HEK293T (cell line): ENCODE measurements around the gene TNIP2.

ENCODE experiments used
- ARNT ChIP-seq: fragments of 450-650 bp; IDR thresholded peaks from 2 replicates; pipeline ENCODE4 v1.6.1; 2017; ENCODE audit warnings: mild to moderate bottlenecking
- FOXM1 ChIP-seq: fragments of 450-650 bp; IDR thresholded peaks from 2 replicates; pipeline ENCODE4 v1.6.1; 2017; ENCODE audit warnings: mild to moderate bottlenecking, borderline replicate concordance
- SP1 ChIP-seq: fragments of 450-650 bp; IDR thresholded peaks from 2 replicates; pipeline ENCODE4 v1.6.1; 2017
- ZNF384 ChIP-seq: fragments of 450-650 bp; IDR thresholded peaks from 2 replicates; pipeline ENCODE4 v1.6.1; 2016

DNA sequence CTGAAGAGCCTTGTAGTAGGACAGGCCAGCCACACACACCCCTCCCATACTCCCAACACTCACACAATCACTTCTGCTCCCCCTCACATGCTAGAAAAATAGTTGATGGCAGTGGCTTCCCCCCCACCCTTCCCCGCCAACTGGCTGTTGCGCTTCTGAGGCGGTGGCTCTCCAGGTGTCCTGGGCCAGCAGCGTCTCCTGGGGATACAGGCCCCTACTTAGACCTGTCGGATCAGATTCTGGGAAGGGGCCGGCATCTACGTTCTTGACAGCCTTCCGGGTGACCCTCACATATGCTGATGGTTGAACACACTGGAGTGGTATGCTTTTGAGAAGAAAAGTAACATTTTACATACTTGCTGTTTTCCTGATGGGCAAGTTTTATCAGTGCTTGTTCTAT, 39.9 kb downstream of the TNIP2 start:
- TF ChIP-seq SP1 (no peak), ZNF384 (no peak), ARNT (no peak), FOXM1 (no peak)
